Transverse colon (tissue), 4 donors: Measurements from ENCODE around the gene FLOT1. TPM values are rescaled to one million over a fixed set of nuclear protein-coding genes. Genes with fewer than 3 reads are reported as not detected.

Experiments used
- DNase-seq: peaks from one replicate; pipeline ENCODE4 v3.0.0-alpha.2; 2019
- H3K27ac ChIP-seq, 4 donors: fragments of 200-600 bp; sonication (generic); 2 replicates each; pipeline ENCODE4 v1.5.1; 2016 to 2018; ENCODE audit warnings: inconsistent platforms in 4 of 4
- H3K27me3 ChIP-seq: fragments of 200-600 bp; sonication (generic); 2 replicates; pipeline ENCODE4 v1.5.1; 2017; ENCODE audit warnings: inconsistent platforms
- H3K36me3 ChIP-seq, 4 donors: fragments of 200-600 bp; sonication (generic); 2 replicates each; pipeline ENCODE4 v1.5.1; 2017 to 2019; ENCODE audit warnings: inconsistent platforms in 4 of 4
- H3K4me1 ChIP-seq, 4 donors: fragments of 200-600 bp; sonication (generic); 2 replicates each; pipeline ENCODE4 v1.5.1; 2017 to 2020; ENCODE audit warnings: inconsistent platforms in 4 of 4
- H3K4me3 ChIP-seq, 4 donors: fragments of 200-600 bp; sonication (generic); 1 replicate in 1 of 4; 2 replicates in 3 of 4; pipeline versions ENCODE4 v1.5.1 to v1.6.1; 2017 to 2019; ENCODE audit warnings: inconsistent platforms in 4 of 4
- H3K9me3 ChIP-seq, 2 donors: fragments of 200-600 bp; sonication (generic); 2 replicates each; pipeline ENCODE4 v1.5.1; 2017 to 2019; ENCODE audit warnings: inconsistent platforms in 2 of 2
- CTCF ChIP-seq, 5 experiments: fragments of 200-600 bp in 3 of 5; fragments of 450-650 bp in 2 of 5; sonication (generic) in 3 of 5; IDR thresholded peaks; 1 replicate in 2 of 5; 2 replicates in 3 of 5; pipeline ENCODE4 v1.5.1; 2016 to 2017; ENCODE audit warnings: antibody characterized with exemption in 5 of 5, inconsistent platforms in 3 of 5, mild to moderate bottlenecking in 2 of 5, moderate library complexity in 1 of 5
- EP300 ChIP-seq: sonication (generic); formaldehyde crosslinking; IDR thresholded peaks from one replicate; pipeline ENCODE4 v1.6.1; 2017; ENCODE audit warnings: antibody characterized with exemption, low read depth
- POLR2A ChIP-seq: fragments of 450-650 bp; IDR thresholded peaks from one replicate; pipeline ENCODE4 v1.6.1; 2016; ENCODE audit warnings: antibody characterized with exemption, mild to moderate bottlenecking, moderate library complexity
- POLR2AphosphoS5 ChIP-seq, 3 donors: sonication (generic); formaldehyde crosslinking; IDR thresholded peaks; one replicate each; pipeline ENCODE4 v1.6.1; 2016; ENCODE audit warnings: antibody characterized with exemption in 3 of 3
- WGBS, 2 donors: methylation state at CpG; one replicate each; pipeline ENCODE4 v1.1.5; 2018; ENCODE audit warnings: low coverage in 1 of 2; 5-methylcytosine and 5-hydroxymethylcytosine counted together
- in situ Hi-C, 4 donors: fragments of 200-750 bp; cut with MboI; loops; one replicate each; pipeline versions ENCODE4 v1.15.0 to v1.15.1; 2017; ENCODE audit warnings: low sequenced_read_pairs in 3 of 4, low pct_ligation_motif_present in 1 of 4, low pct_unique_long_range_greater_than_20kb in 1 of 4
- intact Hi-C: fragments of 100-400 bp; cut with DNase I; formaldehyde crosslinking; loops from one replicate; pipeline ENCODE4 v1.15.1; 2023; ENCODE audit warnings: low total_unique reads
- total RNA-seq, 4 donors: library from RNA; depleted of rRNA; stranded (reverse); fragments of >200 nt; gene quantifications; one replicate each; pipeline ENCODE4 v1.1.0, GENCODE V29; 2016

The FLOT1 gene
- total RNA-seq, 4 donors from 2014 or later, result 123 to 146 (median 139) TPM

GRCh38 chr6:30782425-30783014, 40.0 kb upstream of the FLOT1 start:
- H3K27me3 ChIP-seq, result no peaks in the 10 kb centered on the region
- H3K36me3 ChIP-seq, result no peaks in the 10 kb centered on the region
- peak overlapping the region; percentile 86 to 93 (median 90) for H3K27ac ChIP-seq
- no peak overlapping the region for H3K4me3 ChIP-seq
- peaks cover 25 to 72% (median 47%) of the 10 kb centered on the region in 4 donors for H3K4me1 ChIP-seq
- H3K9me3 ChIP-seq, result no peaks in the 10 kb centered on the region
- TF ChIP-seq POLR2AphosphoS5 (IDR thresholded peaks at IDR 0.05) (peak in 2 of 3 donors; percentile 29 to 31), POLR2A (no peak), CTCF (IDR thresholded peaks at IDR 0.05) (no peak), EP300 (no peak)
- intact Hi-C loops (no loop called here), in situ Hi-C loops (no loop called here)
- DNase-seq, result no peak

- Histone ChIP-seq H3K27me3 (no peaks in the 10 kb centered on the region), H3K4me1 (peaks cover 25 to 75% (median 51%) of the 10 kb centered on the region in 4 donors), H3K4me3 (no peak overlapping the region), H3K36me3 (no peaks in the 10 kb centered on the region), H3K9me3 (no peaks in the 10 kb centered on the region), H3K27ac (peak overlapping the region; percentile 86 to 93 (median 90))
- WGBS, 2 donors, result 24% methylated on average over 13 of the region's 13 CpGs; no CpG with 5 or more reads in 1 of the 2 donors
- intact Hi-C loops (no loop called here), in situ Hi-C loops (no loop called here)
- DNase-seq, result peak; percentile 96
- TF ChIP-seq EP300 (peak; percentile 86), POLR2AphosphoS5 (IDR thresholded peaks at IDR 0.05) (peak; percentile 84 to 94 (median 91)), CTCF (IDR thresholded peaks at IDR 0.05) (no peak)
These were observed 39.4 kb upstream of the FLOT1 start for GRCh38 chr6:30781743-30782424.

GRCh38 chr6:30781395-30781742, 38.9 kb upstream of the FLOT1 start:
- in situ Hi-C loops, result no loop called here

GRCh38 chr6:30780642-30780920, 38.1 kb upstream of the FLOT1 start:
- H3K4me3 ChIP-seq, result no peak overlapping the region
- H3K4me1 ChIP-seq, result peaks cover 25 to 67% (median 54%) of the 10 kb centered on the region in 4 donors

More at GRCh38 chr6:30781395-30781742, 38.9 kb upstream of the FLOT1 start:
- H3K36me3 ChIP-seq, result no peaks in the 10 kb centered on the region
- intact Hi-C loops, result no loop called here
- H3K4me3 ChIP-seq, result no peak overlapping the region
- WGBS, 2 donors, result 0 to 82% methylated on average over 1 to 4 of the region's 4 CpGs
- DNase-seq, result no peak
- no peaks in the 10 kb centered on the region for H3K27me3 ChIP-seq
- no peak for TF ChIP-seq CTCF (IDR thresholded peaks at IDR 0.05)
- no peak for TF ChIP-seq POLR2AphosphoS5 (IDR thresholded peaks at IDR 0.05)
- no peaks in the 10 kb centered on the region for H3K9me3 ChIP-seq
- H3K27ac ChIP-seq, result peak overlapping the region; percentile 86 to 93 (median 90)
- H3K4me1 ChIP-seq, result peaks cover 25 to 73% (median 53%) of the 10 kb centered on the region in 4 donors

More at GRCh38 chr6:30780642-30780920, 38.1 kb upstream of the FLOT1 start:
- no peak for DNase-seq
- peak overlapping the region; percentile 86 to 93 (median 90) for H3K27ac ChIP-seq
- TF ChIP-seq POLR2AphosphoS5 (IDR thresholded peaks at IDR 0.05) (no peak), POLR2A (no peak), CTCF (IDR thresholded peaks at IDR 0.05) (no peak), EP300 (no peak)
- H3K36me3 ChIP-seq, result no peaks in the 10 kb centered on the region
- no peaks in the 10 kb centered on the region for H3K9me3 ChIP-seq
- no peaks in the 10 kb centered on the region for H3K27me3 ChIP-seq
- intact Hi-C loops, result no loop called here
- in situ Hi-C loops, result no loop called here
- 84 to 93% methylated on average over 1 of the region's 1 CpG for WGBS, 2 donors
